K562 (cell line): ENCODE measurements around the gene GGT5. TPM values are rescaled to one million over a fixed set of nuclear protein-coding genes. Genes with fewer than 3 reads are reported as not detected.

Experiments
- ATAC-seq: fragments of 200-7000 bp; cut with Tn5 transposase; 3 replicates; pipeline ENCODE4 v1.9.1; 2020; ENCODE audit warnings: moderate library complexity
- BruUV-seq: library from RNA; stranded (reverse); fragments of 400-500 nt; replicated peaks from 2 replicates; lab custom pipeline; 2021; lab: Mats Ljungman, UMichigan
- CTCF ChIA-PET: fragments of 300-600 bp; formaldehyde crosslinking; extraction: SDS; loops from one replicate; lab custom pipeline; 2021; ENCODE audit warnings: low intra/inter-chr PET ratio; lab: Yijun Ruan, JAX
- POLR2A ChIA-PET: fragments of 300-600, 350-650 bp; sonication (Branson Sonifier 250); formaldehyde crosslinking; extraction: SDS; loops from one replicate; lab custom pipeline; 2021; ENCODE audit warnings: antibody characterized with exemption, inconsistent platforms; lab: Yijun Ruan, JAX
- DNase-seq, 4 experiments: peaks; one replicate each; pipeline versions ENCODE4 v3.0.0 to v3.0.0-alpha.2; 2011 to 2018; ENCODE audit warnings: low spot score in 3 of 4, mixed read lengths in 3 of 4; ENCODE audit errors: extremely low read depth in 1 of 4
- FAIRE-seq: peaks from 2 replicates; lab custom pipeline; 2011; peaks lifted over from hg19 to GRCh38; lab: Jason Lieb, UNC
- H2AFZ ChIP-seq: 2 replicates; pipeline ENCODE4 v1.6.0; 2011; ENCODE audit warnings: low read depth, low read length, control low read depth, inconsistent platforms
- H3K27ac ChIP-seq: fragments of 200-600 bp; 3 replicates; pipeline ENCODE4 v1.8.0; 2011; ENCODE audit warnings: low read depth, mild to moderate bottlenecking, control low read depth, inconsistent platforms, low read length, moderate library complexity, mixed read lengths; ENCODE audit errors: extremely low read depth
- H3K27me3 ChIP-seq, 2 experiments: fragments of 300-600 bp in 1 of 2; 2 replicates in 1 of 2; 3 replicates in 1 of 2; pipeline versions ENCODE4 v1.6.0 to v1.8.0; 2011; ENCODE audit warnings: inconsistent platforms in 2 of 2, low read length in 2 of 2, mild to moderate bottlenecking in 1 of 2, mixed read lengths in 1 of 2, moderate library complexity in 1 of 2; ENCODE audit not compliant: control insufficient read depth in 2 of 2, insufficient read depth in 2 of 2
- H3K36me3 ChIP-seq: fragments of 300-600 bp; 3 replicates; pipeline ENCODE4 v1.8.0; 2011; ENCODE audit warnings: mild to moderate bottlenecking, low read length, inconsistent platforms; ENCODE audit not compliant: control insufficient read depth, insufficient read depth
- H3K4me1 ChIP-seq, 2 experiments: fragments of 200-600 bp in 1 of 2; replicated peaks in 1 of 2; 2 replicates in 1 of 2; 3 replicates in 1 of 2; pipeline versions ENCODE4 v1.5.1 to v1.8.0; 2011; ENCODE audit warnings: inconsistent platforms in 2 of 2, low read length in 2 of 2, mild to moderate bottlenecking in 1 of 2, mixed read lengths in 1 of 2, moderate library complexity in 1 of 2; ENCODE audit not compliant: control insufficient read depth in 2 of 2, insufficient read depth in 2 of 2
- H3K4me2 ChIP-seq: 2 replicates; pipeline ENCODE4 v1.6.1; 2011; ENCODE audit warnings: low read length, control low read depth, inconsistent platforms, mixed read lengths; ENCODE audit not compliant: insufficient read depth
- H3K4me3 ChIP-seq: fragments of 200-600 bp; sonication (generic), shearing (Covaris generic); 2 replicates; pipeline ENCODE4 v1.5.1; 2016; ENCODE audit warnings: control low read depth, inconsistent platforms
- H3K79me2 ChIP-seq: fragments of 200-600 bp; 3 replicates; pipeline ENCODE4 v1.8.0; 2011; ENCODE audit warnings: low read length, inconsistent platforms; ENCODE audit not compliant: control insufficient read depth, insufficient read depth
- H3K9ac ChIP-seq, 2 experiments: 2 replicates each; pipeline versions ENCODE4 v1.6.0 to v1.6.1; 2011; ENCODE audit warnings: low read depth in 2 of 2, low read length in 2 of 2, control low read depth in 1 of 2, inconsistent platforms in 1 of 2, mild to moderate bottlenecking in 1 of 2, mixed read lengths in 1 of 2; ENCODE audit not compliant: insufficient read depth in 1 of 2
- H3K9me1 ChIP-seq: one replicate; pipeline ENCODE4 v1.6.0; 2011; ENCODE audit warnings: inconsistent platforms, mild to moderate bottlenecking, low read length, moderate library complexity; ENCODE audit not compliant: control insufficient read depth, insufficient read depth
- H3K9me3 ChIP-seq: replicated peaks from 2 replicates; pipeline ENCODE4 v1.5.1; 2011; ENCODE audit warnings: low read depth, low read length, inconsistent platforms; ENCODE audit not compliant: control insufficient read depth, insufficient read depth
- H4K20me1 ChIP-seq: replicated peaks from 2 replicates; pipeline ENCODE4 v1.6.1; 2011; ENCODE audit warnings: low read length, inconsistent platforms, mixed read lengths; ENCODE audit not compliant: control insufficient read depth, insufficient read depth
- ARID3B ChIP-seq: fragments of 250-450 bp; sonication (Bioruptor Pico); IDR thresholded peaks from 2 replicates; pipeline ENCODE4 v1.4.0; 2020; ENCODE audit warnings: borderline replicate concordance
- C11orf30 ChIP-seq: fragments of 450-650 bp; IDR thresholded peaks from 2 replicates; pipeline ENCODE4 v1.6.1; 2016; ENCODE audit warnings: low read depth, mild to moderate bottlenecking
- CBFA2T2 ChIP-seq: fragments of 450-650 bp; conservative IDR thresholded peaks from 2 replicates; pipeline ENCODE4 v1.6.1; 2017; ENCODE audit warnings: mild to moderate bottlenecking
- CBFB ChIP-seq: sonication (generic); formaldehyde crosslinking; IDR thresholded peaks from 2 replicates; pipeline ENCODE4 v1.4.0; 2020; ENCODE audit warnings: mild to moderate bottlenecking, missing genetic modification reagents
- CBX3 ChIP-seq, 2 experiments: IDR thresholded peaks; 1 replicate in 1 of 2; 2 replicates in 1 of 2; pipeline ENCODE4 v1.6.1; 2012; ENCODE audit warnings: inconsistent platforms in 2 of 2, low read length in 2 of 2, borderline replicate concordance in 1 of 2, control low read depth in 1 of 2
- DDX20 ChIP-seq: fragments of 450-650 bp; IDR thresholded peaks from 2 replicates; pipeline ENCODE4 v1.6.1; 2016; ENCODE audit warnings: missing genetic modification characterization, low read depth, mild to moderate bottlenecking, missing compliant biosample characterization, moderate library complexity
- DNMT1 ChIP-seq: fragments of 450-650 bp; IDR thresholded peaks from 2 replicates; pipeline ENCODE4 v1.6.1; 2016; ENCODE audit warnings: antibody characterized with exemption, mild to moderate bottlenecking
- FOXJ3 ChIP-seq: sonication (generic); formaldehyde crosslinking; IDR thresholded peaks from 2 replicates; pipeline ENCODE4 v1.4.0; 2020; ENCODE audit warnings: mild to moderate bottlenecking, missing genetic modification reagents
- HES1 ChIP-seq: fragments of 450-650 bp; IDR thresholded peaks from 2 replicates; pipeline ENCODE4 v1.6.1; 2016; ENCODE audit warnings: low read depth, mild to moderate bottlenecking, moderate library complexity
- HNRNPL ChIP-seq: fragments of 200-400 bp; formaldehyde crosslinking; IDR thresholded peaks from 2 replicates; pipeline ENCODE4 v1.6.1; 2017; ENCODE audit warnings: low read depth, mild to moderate bottlenecking, low read length
- IRF9 ChIP-seq: fragments of 450-650 bp; IDR thresholded peaks from 2 replicates; pipeline ENCODE4 v1.6.1; 2016; ENCODE audit warnings: missing biosample characterization, missing genetic modification characterization
- LEF1 ChIP-seq: fragments of 450-650 bp; IDR thresholded peaks from 2 replicates; pipeline ENCODE4 v1.6.1; 2016; ENCODE audit warnings: mild to moderate bottlenecking
- MTA1 ChIP-seq: fragments of 450-650 bp; IDR thresholded peaks from 2 replicates; pipeline ENCODE4 v1.6.1; 2017; ENCODE audit warnings: borderline replicate concordance
- SMC3 ChIP-seq: conservative IDR thresholded peaks from 2 replicates; pipeline ENCODE4 v1.6.1; 2011; ENCODE audit warnings: low read depth, low read length, improper control_type of control experiment; ENCODE audit not compliant: insufficient read depth
- ZNF282 ChIP-seq: sonication (generic); formaldehyde crosslinking; IDR thresholded peaks from 2 replicates; pipeline ENCODE4 v1.8.1; 2023; ENCODE audit warnings: missing genetic modification reagents
- WGBS: fragments of 100-300 bp; shearing (Covaris generic); methylation state at CpG from one replicate; pipeline ENCODE4 v1.1.6; 2016; ENCODE audit warnings: low coverage, mixed read lengths; ENCODE audit not compliant: insufficient coverage; ENCODE audit errors: missing lambda C conversion rate; 5-methylcytosine and 5-hydroxymethylcytosine counted together
- in situ Hi-C: fragments of 300-500 bp; cut with MboI; formaldehyde crosslinking; loops from 4 replicates; pipeline ENCODE4 v1.15.0; 2018; ENCODE audit warnings: inconsistent platforms, mixed read lengths
- intact Hi-C: fragments of 100-400 bp; cut with micrococcal nuclease; formaldehyde crosslinking; loops from 2 replicates; pipeline ENCODE4 v1.14.2; 2022
- polyA plus RNA-seq, 8 experiments: library from polyadenylated mRNA; depleted of rRNA in 4 of 8; stranded (reverse) in 5 of 8; unstranded in 3 of 8; fragments of >200 nt; fragmentation: Nextera tagmentation in 2 of 8; fragmentation: Illumina TruSeq in 1 of 8; extraction: Ambion mirVana in 2 of 8; extraction: Trizol in 1 of 8; gene quantifications; 2 replicates each; pipeline versions ENCODE4 v1.2.1 to v1.2.3, GENCODE V29; 2011 to 2014; ENCODE audit warnings: inconsistent platforms in 1 of 8, missing spikeins in 1 of 8
- total RNA-seq, 7 experiments: library from RNA; depleted of rRNA in 6 of 7; stranded (reverse); fragments of >200 nt in 6 of 7; fragmentation: Illumina TruSeq in 2 of 7; extraction: Trizol in 2 of 7; gene quantifications; 2 replicates each; pipeline versions ENCODE4 v1.2.1 to v1.2.3, GENCODE V29; 2011 to 2021; ENCODE audit warnings: low replicate concordance in 1 of 7

The GGT5 gene
- total and polyA plus RNA-seq, 9 of the 15 experiments (the other 6 are each of a cell fraction or from before 2014, with no cell fraction given): 0.07 to 0.69 (median 0.18) TPM; not detected in 4

- POLR2A ChIA-PET: no interaction called here
These were observed 27.5 kb downstream of the GGT5 start for GRCh38 chr22:24217384-24217783.

More at GRCh38 chr22:24217384-24217783, 27.5 kb downstream of the GGT5 start:
- no peak overlapping the region for H3K9ac ChIP-seq
- intact Hi-C loops: no loop called here
- peaks cover 0 to 4% of the 10 kb centered on the region in 2 experiments; a peak in 2 of 5 replicates for H3K27me3 ChIP-seq
- CTCF ChIA-PET: no interaction called here
- FAIRE-seq (no peak), DNase-seq (no peak), ATAC-seq (no peak)
- no peaks in the 10 kb centered on the region; a peak in 1 of 5 replicates for H3K4me1 ChIP-seq
- no peaks in the 10 kb centered on the region for H4K20me1 ChIP-seq
- no peaks in the 10 kb centered on the region for H3K9me1 ChIP-seq
- H2AFZ ChIP-seq: no peak overlapping the region
- 14% methylated on average over 3 of the region's 3 CpGs for WGBS
- H3K4me3 ChIP-seq: no peak overlapping the region
- H3K79me2 ChIP-seq: no peaks in the 10 kb centered on the region
- in situ Hi-C loops: no loop called here
- no peak overlapping the region for H3K4me2 ChIP-seq
- BruUV-seq: no TSS peak
- TF ChIP-seq C11orf30: no peak
- TF ChIP-seq DNMT1: no peak
- no peak for TF ChIP-seq HNRNPL
- TF ChIP-seq DDX20 (tag): no peak
- no peak for TF ChIP-seq ZNF282
- no peak for TF ChIP-seq HES1
- TF ChIP-seq IRF9 (tag): no peak
- TF ChIP-seq SMC3: no peak
- no peak for TF ChIP-seq ARID3B (CRISPR knock-in tag)
- TF ChIP-seq FOXJ3 (CRISPR knock-in tag): no peak
- TF ChIP-seq CBX3 (IDR thresholded peaks at IDR 0.05; ENCODE audit: borderline replicate concordance in 1 of 2, low read length in 2 of 2): no peak
- TF ChIP-seq CBFA2T2: no peak
- TF ChIP-seq LEF1: no peak
- no peak for TF ChIP-seq MTA1
- TF ChIP-seq CBFB (CRISPR knock-in tag): no peak
- H3K27ac ChIP-seq: no peak overlapping the region
- no peaks in the 10 kb centered on the region for H3K36me3 ChIP-seq
- no peaks in the 10 kb centered on the region for H3K9me3 ChIP-seq
